AG10803 (cell line): Measurements from ENCODE around the gene SZT2.
"Not testable (repeated sequence)": the region's sequence is repeated elsewhere in the genome, so short reads cannot be mapped to it uniquely, and the experiment has no call there.

Source experiments
- DNase-seq: peaks from one replicate; pipeline ENCODE4 v3.0.0; 2010; ENCODE audit warnings: low read depth
- H3K4me3 ChIP-seq: 2 replicates; pipeline ENCODE4 v1.5.1; 2011; ENCODE audit warnings: mild to moderate bottlenecking, low read length, control low read depth
- TF ChIP-seq, protein P1 (sequence below): conservative IDR thresholded peaks from 2 replicates; pipeline ENCODE4 v1.5.1; 2011; ENCODE audit warnings: mild to moderate bottlenecking, low read length, control low read depth, inconsistent platforms

Gene SZT2

GRCh38 chr1:43455213-43455889, 65.7 kb downstream of the SZT2 start:
- DNase-seq: no peak
- H3K4me3 ChIP-seq: no peak overlapping the region
- TF ChIP-seq, protein P1, sequence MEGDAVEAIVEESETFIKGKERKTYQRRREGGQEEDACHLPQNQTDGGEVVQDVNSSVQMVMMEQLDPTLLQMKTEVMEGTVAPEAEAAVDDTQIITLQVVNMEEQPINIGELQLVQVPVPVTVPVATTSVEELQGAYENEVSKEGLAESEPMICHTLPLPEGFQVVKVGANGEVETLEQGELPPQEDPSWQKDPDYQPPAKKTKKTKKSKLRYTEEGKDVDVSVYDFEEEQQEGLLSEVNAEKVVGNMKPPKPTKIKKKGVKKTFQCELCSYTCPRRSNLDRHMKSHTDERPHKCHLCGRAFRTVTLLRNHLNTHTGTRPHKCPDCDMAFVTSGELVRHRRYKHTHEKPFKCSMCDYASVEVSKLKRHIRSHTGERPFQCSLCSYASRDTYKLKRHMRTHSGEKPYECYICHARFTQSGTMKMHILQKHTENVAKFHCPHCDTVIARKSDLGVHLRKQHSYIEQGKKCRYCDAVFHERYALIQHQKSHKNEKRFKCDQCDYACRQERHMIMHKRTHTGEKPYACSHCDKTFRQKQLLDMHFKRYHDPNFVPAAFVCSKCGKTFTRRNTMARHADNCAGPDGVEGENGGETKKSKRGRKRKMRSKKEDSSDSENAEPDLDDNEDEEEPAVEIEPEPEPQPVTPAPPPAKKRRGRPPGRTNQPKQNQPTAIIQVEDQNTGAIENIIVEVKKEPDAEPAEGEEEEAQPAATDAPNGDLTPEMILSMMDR: no peak

- not testable (repeated sequence) for H3K4me3 ChIP-seq, DNase-seq
Observed at GRCh38 chr1:43458379-43458778, 68.7 kb downstream of the SZT2 start.

DNA sequence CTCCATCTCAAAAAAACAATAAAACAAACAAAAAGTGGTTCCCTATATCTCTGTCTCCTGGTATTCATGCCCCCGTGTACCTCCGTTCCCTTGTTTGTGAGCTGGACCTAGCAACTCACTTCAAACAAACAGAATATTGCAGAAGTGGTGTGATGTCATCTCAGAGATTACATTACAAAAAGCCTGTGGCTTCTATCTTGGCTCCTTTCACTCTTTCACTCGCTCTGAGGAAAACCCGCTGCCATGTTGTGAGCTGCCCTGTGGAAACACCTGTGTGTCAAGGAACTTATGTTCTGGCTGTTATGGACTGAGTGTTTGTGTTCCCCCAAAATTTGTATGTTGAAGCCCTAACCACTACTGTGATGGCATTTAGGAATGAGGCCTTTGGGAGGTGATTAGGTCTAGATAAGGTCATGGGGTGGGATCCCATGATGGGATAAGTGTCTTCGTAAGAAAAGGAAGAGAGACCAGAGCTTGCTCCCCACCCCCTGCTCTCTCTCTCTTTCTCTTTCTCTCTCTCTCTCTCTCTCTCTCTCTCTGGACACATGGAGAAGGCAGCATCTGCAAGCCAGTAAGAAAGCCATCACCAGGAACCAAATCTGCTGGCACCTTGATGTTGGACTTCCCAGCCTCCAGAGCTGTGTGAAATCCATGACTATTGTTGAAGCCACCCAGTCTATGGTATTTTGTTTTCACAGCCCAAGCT, 71.4 kb downstream of the SZT2 start:
- no peak overlapping the region for H3K4me3 ChIP-seq
- TF ChIP-seq, protein P1: no peak
- no peak for DNase-seq

GRCh38 chr1:43463479-43463878, 73.8 kb downstream of the SZT2 start:
- no peak for DNase-seq
- TF ChIP-seq, protein P1: no peak
- H3K4me3 ChIP-seq: no peak overlapping the region

DNA sequence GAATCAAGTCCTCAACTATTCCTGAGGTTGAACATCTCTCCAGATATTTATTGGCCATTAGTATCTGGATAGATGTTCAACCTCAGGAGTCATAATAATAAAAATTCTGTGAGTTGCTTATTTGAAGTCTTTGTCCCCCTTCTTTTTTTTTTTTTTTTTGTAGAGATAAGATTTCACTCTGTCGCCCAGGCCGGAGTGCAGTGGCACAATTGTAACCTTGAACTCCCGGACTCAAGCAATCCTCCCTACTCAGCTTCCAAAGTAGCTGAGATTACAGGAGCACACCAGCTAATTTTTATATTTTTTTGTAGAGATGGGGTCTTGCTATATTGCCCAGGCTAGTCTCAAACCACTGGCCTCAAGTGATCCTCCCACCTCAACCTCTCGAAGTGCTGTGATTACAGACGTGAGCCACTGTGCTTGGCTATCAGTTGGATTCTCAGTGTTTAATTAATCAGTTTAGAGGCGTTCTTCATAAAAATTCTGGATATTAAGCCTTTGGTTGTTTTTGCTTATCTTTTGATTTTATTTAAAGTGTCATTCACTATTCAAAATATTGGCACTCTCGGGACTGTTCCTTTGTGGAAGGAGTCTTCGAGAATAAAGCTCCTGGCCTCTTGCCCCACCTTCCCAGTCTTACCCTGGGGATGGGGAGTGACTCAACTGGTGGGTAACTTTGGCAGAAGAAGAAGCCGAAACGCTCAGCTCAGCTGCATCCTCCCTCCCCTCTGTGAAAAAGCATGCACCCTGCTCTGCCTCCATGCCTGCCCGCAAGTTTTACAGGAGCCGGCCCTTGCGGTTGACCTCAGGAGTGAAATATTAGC, 75.2 kb downstream of the SZT2 start:
- no peak overlapping the region for H3K4me3 ChIP-seq
- no peak for DNase-seq
- TF ChIP-seq, protein P1: no peak

DNA sequence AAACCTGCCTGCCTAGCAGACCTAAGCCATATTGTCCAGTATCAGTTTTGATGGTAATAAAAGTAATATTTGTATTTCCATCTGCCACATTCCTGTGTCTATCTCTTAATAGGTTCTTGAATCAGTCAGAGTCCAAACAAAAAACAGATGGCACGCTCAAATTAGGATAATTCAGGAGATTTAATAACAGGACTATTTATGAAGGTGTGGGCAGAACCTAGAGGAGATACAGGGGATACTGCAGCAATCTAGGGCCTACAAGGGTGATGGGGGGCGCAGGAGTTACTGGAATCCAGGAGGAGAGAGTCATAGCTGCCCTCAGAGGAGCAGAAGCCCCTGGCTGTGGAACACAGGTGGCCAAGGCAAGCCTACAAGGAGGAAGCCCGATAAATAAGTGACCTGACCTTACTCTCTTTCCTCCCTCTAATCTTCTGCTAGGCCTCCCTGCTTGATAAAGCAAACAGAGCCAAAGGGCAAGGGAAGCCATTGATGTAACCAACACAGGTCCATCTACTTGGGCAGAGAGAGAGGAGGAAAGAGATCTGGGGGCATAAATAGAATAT, 75.9 kb downstream of the SZT2 start:
- H3K4me3 ChIP-seq: no peak overlapping the region
- no peak for DNase-seq
- TF ChIP-seq, protein P1: no peak

GRCh38 chr1:43466403-43466802, 76.7 kb downstream of the SZT2 start:
- no peak overlapping the region for H3K4me3 ChIP-seq
- DNase-seq: no peak
- TF ChIP-seq, protein P1: no peak
